ENCODE measurements around the gene CAMKV.
"Not testable (repeated sequence)": the region's sequence is repeated elsewhere in the genome, so short reads cannot be mapped to it uniquely, and the experiment has no call there.

The CAMKV gene

GRCh38 chr3:49856181-49857005, 13.3 kb downstream of the CAMKV start, which contains the start of gene TRAIP:
TRAIP (minus strand) TSS chr3:49856564; CDS start chr3:49856453, 111 bp downstream.
- peak; percentile 41 to 95 (median 88) for DNase-seq

GRCh38 chr3:49855662-49856061, 14.0 kb downstream of the CAMKV start:
- no peak for DNase-seq

- DNase-seq: no peak
These were observed 24.0 kb downstream of the CAMKV start for GRCh38 chr3:49845694-49846093.

GRCh38 chr3:49844464-49845183, 25.1 kb downstream of the CAMKV start:
- DNase-seq: no peak

- no peak for DNase-seq
These were observed 26.7 kb downstream of the CAMKV start for GRCh38 chr3:49842843-49843517.

GRCh38 chr3:49841806-49842205, 27.9 kb downstream of the CAMKV start:
- DNase-seq: peak in 42 of 58 donors; percentile 12 to 83 (median 44)

- DNase-seq: peak in 1 of 58 donors; percentile 27
These were observed 28.5 kb downstream of the CAMKV start for GRCh38 chr3:49841126-49841696.

GRCh38 chr3:49840388-49840787, 29.3 kb downstream of the CAMKV start:
- no peak for DNase-seq

GRCh38 chr3:49839193-49839809, 30.4 kb downstream of the CAMKV start:
- peak in 56 of 58 donors; percentile 10 to 86 (median 57) for DNase-seq

GRCh38 chr3:49831341-49831740, 38.4 kb downstream of the CAMKV start:
- DNase-seq: no peak

GRCh38 chr3:49826016-49826415, 43.7 kb downstream of the CAMKV start:
- peak in 2 of 58 donors; percentile 11 to 15 for DNase-seq

GRCh38 chr3:49823131-49823530, 46.6 kb downstream of the CAMKV start:
- DNase-seq: not testable (repeated sequence)

GRCh38 chr3:49813497-49814174, 56.1 kb downstream of the CAMKV start, which contains the start of gene UBA7:
UBA7 (minus strand) TSS chr3:49813953; CDS start chr3:49813787, 166 bp downstream.
- DNase-seq: peak in 12 of 58 donors; percentile 2 to 36 (median 16)

GRCh38 chr3:49812916-49813496, 56.7 kb downstream of the CAMKV start:
- DNase-seq: no peak
